Ishikawa (cell line): ENCODE data around the gene COL18A1.

ENCODE experiments used
- CEBPB ChIP-seq: IDR thresholded peaks from 2 replicates; pipeline ENCODE4 v1.6.1; 2012
- CREB1 ChIP-seq: IDR thresholded peaks from 2 replicates; pipeline ENCODE4 v1.6.1; 2012; ENCODE audit warnings: low read depth
- EGR1 ChIP-seq: IDR thresholded peaks from 2 replicates; pipeline ENCODE4 v1.6.1; 2012
- EP300 ChIP-seq: IDR thresholded peaks from 2 replicates; pipeline ENCODE4 v1.6.1; 2012; ENCODE audit warnings: borderline replicate concordance
- FOXM1 ChIP-seq: IDR thresholded peaks from 2 replicates; pipeline ENCODE4 v1.6.1; 2012; ENCODE audit warnings: low read depth, borderline replicate concordance
- MAX ChIP-seq: IDR thresholded peaks from 2 replicates; pipeline ENCODE4 v1.6.1; 2012
- NFIC ChIP-seq: IDR thresholded peaks from 2 replicates; pipeline ENCODE4 v1.6.1; 2012
- RAD21 ChIP-seq: IDR thresholded peaks from 2 replicates; pipeline ENCODE4 v1.6.1; 2012; ENCODE audit warnings: low read depth
- TAF1 ChIP-seq: IDR thresholded peaks from 2 replicates; pipeline ENCODE4 v1.6.1; 2012; ENCODE audit warnings: low read depth, mild to moderate bottlenecking
- TCF12 ChIP-seq: IDR thresholded peaks from 2 replicates; pipeline ENCODE4 v1.6.1; 2012; ENCODE audit warnings: low read depth
- TEAD4 ChIP-seq: IDR thresholded peaks from 2 replicates; pipeline ENCODE4 v1.6.1; 2012
- YY1 ChIP-seq: IDR thresholded peaks from 2 replicates; pipeline ENCODE4 v1.6.1; 2012; ENCODE audit warnings: low read depth
- ZBTB7A ChIP-seq: IDR thresholded peaks from 2 replicates; pipeline ENCODE4 v1.6.1; 2012; ENCODE audit warnings: low read depth
- TF ChIP-seq, protein P1 (sequence below): IDR thresholded peaks from 2 replicates; pipeline ENCODE4 v1.6.1; 2012
- TF ChIP-seq, protein P2 (sequence below): IDR thresholded peaks from 2 replicates; pipeline ENCODE4 v1.6.1; 2012; ENCODE audit warnings: low read depth, mild to moderate bottlenecking

Gene COL18A1

DNA sequence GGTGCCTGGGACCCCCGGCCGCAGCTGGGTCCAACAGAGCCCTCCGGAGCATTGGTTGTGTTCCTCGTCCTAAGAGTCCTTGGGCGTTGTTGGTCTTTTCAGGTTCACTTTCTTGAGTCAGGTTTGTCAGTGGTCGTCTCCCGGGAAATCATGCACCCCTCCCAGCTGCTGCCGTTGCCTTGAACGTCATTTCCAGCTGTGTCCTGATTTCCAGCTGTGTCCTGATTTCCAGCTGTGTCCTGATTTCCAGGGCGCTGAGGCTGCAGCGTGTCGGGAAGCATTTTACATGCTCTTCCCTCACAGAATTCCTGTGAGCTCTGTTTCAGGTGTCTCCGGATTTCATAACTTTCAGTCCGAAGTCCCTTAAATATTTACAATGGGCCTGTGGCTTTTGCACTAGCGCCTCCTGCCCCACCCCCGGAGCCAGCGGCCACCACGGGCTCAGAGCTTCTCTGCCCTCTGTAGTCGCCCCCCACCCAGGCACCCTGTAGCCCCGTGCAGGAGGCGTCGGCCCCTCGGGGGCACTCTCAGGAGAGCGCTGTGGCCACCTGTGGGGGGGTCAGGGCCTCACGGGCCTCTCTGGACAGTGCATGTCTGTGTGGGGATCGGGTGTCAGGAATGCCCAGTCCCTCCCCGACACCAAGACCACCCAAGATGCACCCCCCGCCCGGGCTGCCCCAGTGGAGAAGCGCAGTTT is 66.7 kb downstream of the COL18A1 start:
- TF ChIP-seq ZBTB7A (peak; percentile 67; the same call in 1 of the 2 replicates), CREB1 (no peak)

GRCh38 chr21:45472445-45473365 is 67.7 kb downstream of the COL18A1 start:
- TF ChIP-seq YY1 (no peak), TCF12 (no peak), TAF1 (no peak), CREB1 (no peak), MAX (no peak), CEBPB (no peak), ZBTB7A (0 out of 2 replicates have a peak, but pooled peaks have one; percentile 13), EGR1 (no peak)

- TF ChIP-seq, protein P1, sequence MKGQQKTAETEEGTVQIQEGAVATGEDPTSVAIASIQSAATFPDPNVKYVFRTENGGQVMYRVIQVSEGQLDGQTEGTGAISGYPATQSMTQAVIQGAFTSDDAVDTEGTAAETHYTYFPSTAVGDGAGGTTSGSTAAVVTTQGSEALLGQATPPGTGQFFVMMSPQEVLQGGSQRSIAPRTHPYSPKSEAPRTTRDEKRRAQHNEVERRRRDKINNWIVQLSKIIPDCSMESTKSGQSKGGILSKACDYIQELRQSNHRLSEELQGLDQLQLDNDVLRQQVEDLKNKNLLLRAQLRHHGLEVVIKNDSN: no peak
- no peak for TF ChIP-seq RAD21
- no peak for TF ChIP-seq TCF12
- no peak for TF ChIP-seq FOXM1
- TF ChIP-seq EGR1: no peak
- TF ChIP-seq MAX: no peak
- no peak for TF ChIP-seq TAF1
- no peak for TF ChIP-seq ZBTB7A
- TF ChIP-seq NFIC: no peak
- TF ChIP-seq, protein P2, sequence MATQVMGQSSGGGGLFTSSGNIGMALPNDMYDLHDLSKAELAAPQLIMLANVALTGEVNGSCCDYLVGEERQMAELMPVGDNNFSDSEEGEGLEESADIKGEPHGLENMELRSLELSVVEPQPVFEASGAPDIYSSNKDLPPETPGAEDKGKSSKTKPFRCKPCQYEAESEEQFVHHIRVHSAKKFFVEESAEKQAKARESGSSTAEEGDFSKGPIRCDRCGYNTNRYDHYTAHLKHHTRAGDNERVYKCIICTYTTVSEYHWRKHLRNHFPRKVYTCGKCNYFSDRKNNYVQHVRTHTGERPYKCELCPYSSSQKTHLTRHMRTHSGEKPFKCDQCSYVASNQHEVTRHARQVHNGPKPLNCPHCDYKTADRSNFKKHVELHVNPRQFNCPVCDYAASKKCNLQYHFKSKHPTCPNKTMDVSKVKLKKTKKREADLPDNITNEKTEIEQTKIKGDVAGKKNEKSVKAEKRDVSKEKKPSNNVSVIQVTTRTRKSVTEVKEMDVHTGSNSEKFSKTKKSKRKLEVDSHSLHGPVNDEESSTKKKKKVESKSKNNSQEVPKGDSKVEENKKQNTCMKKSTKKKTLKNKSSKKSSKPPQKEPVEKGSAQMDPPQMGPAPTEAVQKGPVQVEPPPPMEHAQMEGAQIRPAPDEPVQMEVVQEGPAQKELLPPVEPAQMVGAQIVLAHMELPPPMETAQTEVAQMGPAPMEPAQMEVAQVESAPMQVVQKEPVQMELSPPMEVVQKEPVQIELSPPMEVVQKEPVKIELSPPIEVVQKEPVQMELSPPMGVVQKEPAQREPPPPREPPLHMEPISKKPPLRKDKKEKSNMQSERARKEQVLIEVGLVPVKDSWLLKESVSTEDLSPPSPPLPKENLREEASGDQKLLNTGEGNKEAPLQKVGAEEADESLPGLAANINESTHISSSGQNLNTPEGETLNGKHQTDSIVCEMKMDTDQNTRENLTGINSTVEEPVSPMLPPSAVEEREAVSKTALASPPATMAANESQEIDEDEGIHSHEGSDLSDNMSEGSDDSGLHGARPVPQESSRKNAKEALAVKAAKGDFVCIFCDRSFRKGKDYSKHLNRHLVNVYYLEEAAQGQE: no peak
- TF ChIP-seq TEAD4: no peak
- no peak for TF ChIP-seq CREB1
- TF ChIP-seq CEBPB: no peak
- no peak for TF ChIP-seq EP300
- TF ChIP-seq YY1: no peak
Measured at GRCh38 chr21:45473496-45474322, 68.7 kb downstream of the COL18A1 start.

DNA sequence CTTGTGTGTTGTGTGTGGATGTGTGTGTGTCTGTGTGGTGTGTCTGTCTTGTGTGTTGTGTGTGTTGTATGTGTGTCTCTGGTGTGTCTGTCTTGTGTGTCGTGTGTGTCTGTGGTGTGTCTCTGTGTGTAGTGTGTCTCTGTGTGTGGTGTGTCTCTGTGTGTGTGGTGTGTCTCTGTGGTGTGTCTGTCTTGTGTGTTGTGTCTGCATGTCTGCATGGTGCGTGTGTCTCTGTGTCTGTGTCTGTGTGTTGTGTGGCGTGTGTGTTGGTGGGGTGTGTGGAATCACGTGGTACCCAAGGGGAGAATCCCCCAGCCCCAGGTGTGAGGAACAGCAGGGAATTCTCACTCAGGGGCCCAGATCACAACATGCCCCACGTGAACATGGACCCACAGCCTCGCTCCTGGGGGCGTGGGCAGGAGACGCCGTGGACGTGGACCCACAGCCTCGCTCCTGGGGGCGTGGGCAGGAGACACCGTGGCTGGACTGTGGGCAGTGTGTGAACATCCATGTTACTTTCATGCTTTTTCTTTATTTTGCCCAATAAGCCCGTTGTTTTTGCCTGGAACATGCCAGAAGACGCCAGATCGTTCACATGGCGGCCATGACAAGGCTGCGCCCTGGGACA is 69.5 kb downstream of the COL18A1 start:
- no peak for TF ChIP-seq YY1
- no peak for TF ChIP-seq TCF12
- no peak for TF ChIP-seq EGR1
- TF ChIP-seq TAF1: no peak
- TF ChIP-seq, protein P2: no peak
- no peak for TF ChIP-seq CREB1

DNA sequence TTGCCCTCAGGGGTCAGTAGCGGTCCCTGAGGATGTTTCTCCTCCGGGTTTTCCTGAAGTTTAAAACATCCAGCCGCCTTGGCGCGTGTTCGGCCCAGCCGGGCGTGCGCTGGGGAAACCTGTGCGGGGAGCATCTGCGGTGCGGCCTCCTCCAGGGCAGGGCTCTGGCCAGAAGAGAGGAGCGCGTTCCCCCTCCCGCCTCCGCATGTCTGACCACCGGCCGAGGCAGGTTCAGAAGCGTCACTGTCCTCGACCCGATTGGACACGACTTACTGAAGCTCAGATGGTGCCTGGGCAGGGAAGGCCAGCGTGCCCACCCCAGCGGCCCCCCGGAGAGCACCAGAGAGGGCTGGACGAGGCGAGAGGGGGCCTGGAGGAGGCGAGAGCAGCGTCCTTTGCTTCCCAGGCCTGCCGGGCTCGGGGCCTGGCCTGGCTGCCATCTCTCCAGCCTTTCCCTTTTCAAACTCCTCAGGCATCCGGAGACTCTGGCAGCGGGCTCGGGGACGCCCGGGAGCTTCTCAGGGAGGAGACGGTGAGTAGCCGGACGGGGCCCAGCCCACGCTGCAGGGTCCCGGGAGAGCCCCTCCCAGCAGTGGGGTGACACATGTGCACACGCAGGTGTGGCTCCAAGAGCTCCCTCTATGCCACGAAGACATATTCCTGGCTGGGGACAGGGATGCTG is 70.2 kb downstream of the COL18A1 start:
- no peak for TF ChIP-seq CEBPB
- TF ChIP-seq EP300: no peak
- TF ChIP-seq, protein P1: no peak
- no peak for TF ChIP-seq ZBTB7A
- no peak for TF ChIP-seq MAX
- no peak for TF ChIP-seq EGR1
- no peak for TF ChIP-seq NFIC
